Neural cell (in vitro differentiated cells): ENCODE results near the gene SRGAP3.

Experiments
- EP300 ChIP-seq: fragments of 450-650 bp; conservative IDR thresholded peaks from 2 replicates; pipeline ENCODE4 v1.6.1; 2014; ENCODE audit warnings: antibody characterized with exemption, mild to moderate bottlenecking, moderate library complexity; ENCODE audit not compliant: poor library complexity, severe bottlenecking
- EZH2 ChIP-seq: fragments of 200-600, 300-800 bp; shearing (Covaris generic), sonication (generic); IDR thresholded peaks from 2 replicates; pipeline ENCODE4 v1.6.1; 2014; ENCODE audit warnings: antibody characterized with exemption, low read length, borderline replicate concordance, mild to moderate bottlenecking; ENCODE audit not compliant: insufficient read depth, poor library complexity, severe bottlenecking
- POLR2AphosphoS5 ChIP-seq: IDR thresholded peaks from 2 replicates; pipeline ENCODE4 v1.6.1; 2012
- SMC3 ChIP-seq: fragments of 450-650 bp; conservative IDR thresholded peaks from 2 replicates; pipeline ENCODE4 v1.6.1; 2014; ENCODE audit warnings: antibody characterized with exemption, mild to moderate bottlenecking, moderate library complexity; ENCODE audit not compliant: poor library complexity
- TF ChIP-seq, protein P1 (sequence below): fragments of 450-650 bp; IDR thresholded peaks from 2 replicates; pipeline ENCODE4 v1.5.1; 2014; ENCODE audit warnings: antibody characterized with exemption, mild to moderate bottlenecking, moderate library complexity; ENCODE audit not compliant: poor library complexity, severe bottlenecking
- TF ChIP-seq, protein P2 (sequence below): IDR thresholded peaks from 2 replicates; pipeline ENCODE4 v1.6.1; 2012; ENCODE audit warnings: borderline replicate concordance

DNA sequence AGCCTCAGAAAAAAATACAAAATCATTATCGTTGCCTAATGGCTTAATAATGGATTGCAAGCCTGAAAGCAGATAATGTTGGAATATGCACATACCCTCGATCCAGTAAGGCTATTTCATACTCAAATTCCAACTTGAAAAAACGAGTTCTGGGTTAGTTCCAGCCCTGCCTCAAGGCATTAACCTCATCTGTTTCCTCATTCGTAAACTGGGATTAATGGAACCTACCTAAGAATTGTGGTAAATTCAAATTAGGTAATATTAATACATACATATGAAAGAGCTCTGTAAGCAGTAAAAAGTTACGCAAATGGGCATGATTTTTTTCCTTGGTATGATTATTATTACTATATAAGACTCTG, 107.5 kb downstream of the SRGAP3 start:
- TF ChIP-seq, protein P1, sequence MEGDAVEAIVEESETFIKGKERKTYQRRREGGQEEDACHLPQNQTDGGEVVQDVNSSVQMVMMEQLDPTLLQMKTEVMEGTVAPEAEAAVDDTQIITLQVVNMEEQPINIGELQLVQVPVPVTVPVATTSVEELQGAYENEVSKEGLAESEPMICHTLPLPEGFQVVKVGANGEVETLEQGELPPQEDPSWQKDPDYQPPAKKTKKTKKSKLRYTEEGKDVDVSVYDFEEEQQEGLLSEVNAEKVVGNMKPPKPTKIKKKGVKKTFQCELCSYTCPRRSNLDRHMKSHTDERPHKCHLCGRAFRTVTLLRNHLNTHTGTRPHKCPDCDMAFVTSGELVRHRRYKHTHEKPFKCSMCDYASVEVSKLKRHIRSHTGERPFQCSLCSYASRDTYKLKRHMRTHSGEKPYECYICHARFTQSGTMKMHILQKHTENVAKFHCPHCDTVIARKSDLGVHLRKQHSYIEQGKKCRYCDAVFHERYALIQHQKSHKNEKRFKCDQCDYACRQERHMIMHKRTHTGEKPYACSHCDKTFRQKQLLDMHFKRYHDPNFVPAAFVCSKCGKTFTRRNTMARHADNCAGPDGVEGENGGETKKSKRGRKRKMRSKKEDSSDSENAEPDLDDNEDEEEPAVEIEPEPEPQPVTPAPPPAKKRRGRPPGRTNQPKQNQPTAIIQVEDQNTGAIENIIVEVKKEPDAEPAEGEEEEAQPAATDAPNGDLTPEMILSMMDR = no peak
- no peak for TF ChIP-seq POLR2AphosphoS5
- no peak for TF ChIP-seq EZH2
- TF ChIP-seq, protein P2, sequence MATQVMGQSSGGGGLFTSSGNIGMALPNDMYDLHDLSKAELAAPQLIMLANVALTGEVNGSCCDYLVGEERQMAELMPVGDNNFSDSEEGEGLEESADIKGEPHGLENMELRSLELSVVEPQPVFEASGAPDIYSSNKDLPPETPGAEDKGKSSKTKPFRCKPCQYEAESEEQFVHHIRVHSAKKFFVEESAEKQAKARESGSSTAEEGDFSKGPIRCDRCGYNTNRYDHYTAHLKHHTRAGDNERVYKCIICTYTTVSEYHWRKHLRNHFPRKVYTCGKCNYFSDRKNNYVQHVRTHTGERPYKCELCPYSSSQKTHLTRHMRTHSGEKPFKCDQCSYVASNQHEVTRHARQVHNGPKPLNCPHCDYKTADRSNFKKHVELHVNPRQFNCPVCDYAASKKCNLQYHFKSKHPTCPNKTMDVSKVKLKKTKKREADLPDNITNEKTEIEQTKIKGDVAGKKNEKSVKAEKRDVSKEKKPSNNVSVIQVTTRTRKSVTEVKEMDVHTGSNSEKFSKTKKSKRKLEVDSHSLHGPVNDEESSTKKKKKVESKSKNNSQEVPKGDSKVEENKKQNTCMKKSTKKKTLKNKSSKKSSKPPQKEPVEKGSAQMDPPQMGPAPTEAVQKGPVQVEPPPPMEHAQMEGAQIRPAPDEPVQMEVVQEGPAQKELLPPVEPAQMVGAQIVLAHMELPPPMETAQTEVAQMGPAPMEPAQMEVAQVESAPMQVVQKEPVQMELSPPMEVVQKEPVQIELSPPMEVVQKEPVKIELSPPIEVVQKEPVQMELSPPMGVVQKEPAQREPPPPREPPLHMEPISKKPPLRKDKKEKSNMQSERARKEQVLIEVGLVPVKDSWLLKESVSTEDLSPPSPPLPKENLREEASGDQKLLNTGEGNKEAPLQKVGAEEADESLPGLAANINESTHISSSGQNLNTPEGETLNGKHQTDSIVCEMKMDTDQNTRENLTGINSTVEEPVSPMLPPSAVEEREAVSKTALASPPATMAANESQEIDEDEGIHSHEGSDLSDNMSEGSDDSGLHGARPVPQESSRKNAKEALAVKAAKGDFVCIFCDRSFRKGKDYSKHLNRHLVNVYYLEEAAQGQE = no peak
- TF ChIP-seq SMC3 = no peak
- TF ChIP-seq EP300 = no peak
